IMR-90 (cell line): Measurements from ENCODE around the gene TPGS1. TPM values are rescaled to one million over a fixed set of nuclear protein-coding genes. Genes with fewer than 3 reads are reported as not detected.

Experiments
- ATAC-seq: fragments of 200-7000 bp; cut with Tn5 transposase; 2 replicates; pipeline ENCODE4 v1.9.1; 2020; ENCODE audit warnings: low read depth, mild to moderate bottlenecking, moderate library complexity
- BruUV-seq: library from RNA; stranded (reverse); fragments of 400-500 nt; replicated peaks from 2 replicates; lab custom pipeline; 2021; lab: Mats Ljungman, UMichigan
- CTCF ChIA-PET: fragments of 300-600 bp; formaldehyde crosslinking; extraction: SDS; loops from one replicate; lab custom pipeline; 2021; ENCODE audit warnings: antibody characterized with exemption; lab: Yijun Ruan, JAX
- POLR2A ChIA-PET: fragments of 300-600 bp; sonication (Branson Sonifier 250); formaldehyde crosslinking; loops from one replicate; lab custom pipeline; 2022; ENCODE audit warnings: antibody characterized with exemption; ENCODE audit not compliant: unreplicated experiment; lab: Charles Lee
- DNase-seq: peaks from one replicate; pipeline ENCODE4 v3.0.0; 2013
- H2AFZ ChIP-seq: replicated peaks from 2 replicates; pipeline ENCODE3; 2013; ENCODE audit warnings: low read length, mild to moderate bottlenecking; ENCODE audit not compliant: poor library complexity
- H2AK5ac ChIP-seq: 2 replicates; pipeline ENCODE4 v1.6.1; 2013; ENCODE audit warnings: low read depth, low read length, inconsistent platforms
- H2AK9ac ChIP-seq: replicated peaks from 2 replicates; pipeline ENCODE3; 2013; ENCODE audit warnings: mild to moderate bottlenecking, low read depth, low read length, moderate library complexity; ENCODE audit not compliant: poor library complexity
- H2BK120ac ChIP-seq: 2 replicates; pipeline ENCODE4 v1.6.1; 2013; ENCODE audit warnings: low read depth, low read length, inconsistent platforms
- H2BK15ac ChIP-seq: 3 replicates; pipeline ENCODE4 v1.6.1; 2013; ENCODE audit warnings: low read depth, low read length, inconsistent platforms
- H2BK20ac ChIP-seq: 2 replicates; pipeline ENCODE4 v1.6.1; 2013; ENCODE audit warnings: low read depth, mild to moderate bottlenecking, inconsistent platforms, low read length, moderate library complexity
- H2BK5ac ChIP-seq: 2 replicates; pipeline ENCODE4 v1.6.1; 2013; ENCODE audit warnings: mild to moderate bottlenecking, low read depth, low read length, inconsistent platforms; ENCODE audit not compliant: poor library complexity, severe bottlenecking
- H3K14ac ChIP-seq: replicated peaks from 2 replicates; pipeline ENCODE4 v1.6.1; 2013; ENCODE audit warnings: low read depth, low read length, inconsistent platforms
- H3K18ac ChIP-seq: 2 replicates; pipeline ENCODE4 v1.6.1; 2013; ENCODE audit warnings: low read depth, low read length, control low read depth
- H3K23ac ChIP-seq: 2 replicates; pipeline ENCODE4 v1.6.1; 2013; ENCODE audit warnings: low read depth, low read length, inconsistent platforms
- H3K27ac ChIP-seq: 2 replicates; pipeline ENCODE4 v1.5.1; 2013; ENCODE audit warnings: mild to moderate bottlenecking, control low read depth, low read length; ENCODE audit not compliant: insufficient read depth
- H3K27me3 ChIP-seq: 2 replicates; pipeline ENCODE4 v1.6.1; 2013; ENCODE audit warnings: low read length; ENCODE audit not compliant: control insufficient read depth, insufficient read depth
- H3K36me3 ChIP-seq: 2 replicates; pipeline ENCODE4 v1.6.1; 2013; ENCODE audit warnings: low read length, mixed read lengths; ENCODE audit not compliant: control insufficient read depth, insufficient read depth
- H3K4ac ChIP-seq: 2 replicates; pipeline ENCODE4 v1.6.1; 2013; ENCODE audit warnings: low read depth, low read length, inconsistent platforms
- H3K4me1 ChIP-seq: 2 replicates; pipeline ENCODE4 v1.6.1; 2013; ENCODE audit warnings: low read length, mixed read lengths; ENCODE audit not compliant: control insufficient read depth, insufficient read depth
- H3K4me2 ChIP-seq: 2 replicates; pipeline ENCODE4 v1.6.1; 2013; ENCODE audit warnings: low read depth, mild to moderate bottlenecking, control low read depth, low read length, moderate library complexity
- H3K4me3 ChIP-seq: 2 replicates; pipeline ENCODE4 v1.5.1; 2013; ENCODE audit warnings: low read depth, mild to moderate bottlenecking, control low read depth, low read length, moderate library complexity; ENCODE audit not compliant: insufficient read depth
- H3K56ac ChIP-seq: 2 replicates; pipeline ENCODE4 v1.6.1; 2013; ENCODE audit warnings: low read length, inconsistent platforms; ENCODE audit not compliant: insufficient read depth; ENCODE audit errors: extremely low read depth
- H3K79me1 ChIP-seq, 2 experiments: 2 replicates each; pipeline ENCODE4 v1.6.1; 2013; ENCODE audit warnings: low read length in 2 of 2, inconsistent platforms in 1 of 2, low read depth in 1 of 2
- H3K9ac ChIP-seq: 2 replicates; pipeline ENCODE4 v1.6.1; 2013; ENCODE audit warnings: low read depth, low read length, control low read depth
- H3K9me1 ChIP-seq: 2 replicates; pipeline ENCODE4 v1.6.1; 2013; ENCODE audit warnings: low read length, inconsistent platforms; ENCODE audit not compliant: insufficient read depth
- H3K9me3 ChIP-seq: 2 replicates; pipeline ENCODE4 v1.6.1; 2013; ENCODE audit warnings: low read length; ENCODE audit not compliant: control insufficient read depth, insufficient read depth
- H4K20me1 ChIP-seq: 2 replicates; pipeline ENCODE4 v1.6.1; 2013; ENCODE audit warnings: low read length, inconsistent platforms; ENCODE audit not compliant: insufficient read depth
- H4K5ac ChIP-seq: 2 replicates; pipeline ENCODE4 v1.6.1; 2013; ENCODE audit warnings: mild to moderate bottlenecking, low read depth, low read length, control low read depth
- H4K8ac ChIP-seq, 2 experiments: 2 replicates each; pipeline ENCODE4 v1.6.1; 2013; ENCODE audit warnings: low read depth in 2 of 2, low read length in 2 of 2, control low read depth in 1 of 2, inconsistent platforms in 1 of 2
- H4K91ac ChIP-seq: 2 replicates; pipeline ENCODE4 v1.6.1; 2013; ENCODE audit warnings: low read depth, low read length, inconsistent platforms; ENCODE audit not compliant: insufficient read depth
- BHLHE40 ChIP-seq: fragments of 150-350 bp; IDR thresholded peaks from 2 replicates; pipeline ENCODE4 v1.6.1; 2016; ENCODE audit warnings: mild to moderate bottlenecking, low read depth, low read length
- CEBPB ChIP-seq: IDR thresholded peaks from 2 replicates; pipeline ENCODE4 v1.6.1; 2012; ENCODE audit warnings: low read depth, low read length, improper control_type of control experiment
- CHD1 ChIP-seq: IDR thresholded peaks from 2 replicates; pipeline ENCODE4 v1.6.1; 2012; ENCODE audit warnings: low read depth, low read length, improper control_type of control experiment
- FOS ChIP-seq: fragments of 150-350 bp; IDR thresholded peaks from 2 replicates; pipeline ENCODE4 v1.6.1; 2016; ENCODE audit warnings: low read depth, low read length
- MAFK ChIP-seq: IDR thresholded peaks from 2 replicates; pipeline ENCODE4 v1.6.1; 2012; ENCODE audit warnings: low read depth, low read length, improper control_type of control experiment
- MAZ ChIP-seq: IDR thresholded peaks from 2 replicates; pipeline ENCODE4 v1.6.1; 2012; ENCODE audit warnings: low read depth, mild to moderate bottlenecking, low read length, improper control_type of control experiment, moderate library complexity, borderline replicate concordance
- MXI1 ChIP-seq: IDR thresholded peaks from 2 replicates; pipeline ENCODE4 v1.6.1; 2012; ENCODE audit warnings: low read depth, mild to moderate bottlenecking, low read length, moderate library complexity, borderline replicate concordance
- NFE2L2 ChIP-seq: fragments of 150-350 bp; IDR thresholded peaks from 2 replicates; pipeline ENCODE4 v1.6.1; 2016; ENCODE audit warnings: low read depth, mild to moderate bottlenecking, low read length
- POLR2A ChIP-seq: IDR thresholded peaks from 2 replicates; pipeline ENCODE4 v1.6.1; 2012; ENCODE audit warnings: mild to moderate bottlenecking, low read depth, low read length
- RAD21 ChIP-seq: IDR thresholded peaks from 2 replicates; pipeline ENCODE4 v1.6.1; 2012; ENCODE audit warnings: low read length, improper control_type of control experiment
- RFX5 ChIP-seq: IDR thresholded peaks from 2 replicates; pipeline ENCODE4 v1.8.0; 2012; ENCODE audit warnings: low read depth, mild to moderate bottlenecking, low read length, moderate library complexity
- SMC3 ChIP-seq: fragments of 150-350 bp; IDR thresholded peaks from 2 replicates; pipeline ENCODE4 v1.6.1; 2016; ENCODE audit warnings: low read depth, mild to moderate bottlenecking, antibody characterized with exemption, low read length, moderate library complexity
- WGBS, 2 experiments: methylation state at CpG; one replicate each; pipeline versions ENCODE4 v1.1.5 to v1.1.7; 2013; ENCODE audit warnings: missing lambda C conversion rate in 2 of 2; ENCODE audit not compliant: insufficient read length in 1 of 2; ENCODE audit errors: extremely low coverage in 2 of 2; 5-methylcytosine and 5-hydroxymethylcytosine counted together
- dilution Hi-C: fragments of 300-500 bp; cut with HindIII; formaldehyde crosslinking; loops from one replicate; pipeline ENCODE4 v1.14.3; 2018; ENCODE audit warnings: low sequenced_read_pairs; ENCODE audit not compliant: unreplicated experiment
- in situ Hi-C: fragments of 300-500 bp; cut with MboI; formaldehyde crosslinking; loops from 3 replicates; pipeline ENCODE4 v1.14.3; 2019; ENCODE audit warnings: low sequenced_read_pairs, inconsistent platforms, mixed read lengths
- intact Hi-C: fragments of 100-400 bp; cut with micrococcal nuclease; formaldehyde crosslinking; loops from 2 replicates; pipeline ENCODE4 v1.10.0; 2022
- polyA plus RNA-seq, 3 experiments: library from polyadenylated mRNA; depleted of rRNA; stranded (reverse); fragments of >200 nt; gene quantifications; 2 replicates each; pipeline ENCODE4 v1.2.3, GENCODE V29; 2012; ENCODE audit warnings: low replicate concordance in 1 of 3
- total RNA-seq: library from RNA; depleted of rRNA; stranded (reverse); fragments of >200 nt; gene quantifications from 2 replicates; pipeline ENCODE4 v1.2.3, GENCODE V29; 2012
- TF ChIP-seq, protein P1 (sequence below): conservative IDR thresholded peaks from 2 replicates; pipeline ENCODE4 v1.5.1; 2012; ENCODE audit warnings: mild to moderate bottlenecking, low read depth, low read length, improper control_type of control experiment
- TF ChIP-seq, protein P2 (sequence below): fragments of 150-350 bp; IDR thresholded peaks from 2 replicates; pipeline ENCODE4 v1.6.1; 2017; ENCODE audit warnings: mild to moderate bottlenecking, antibody characterized with exemption, low read length, low read depth

Gene TPGS1
- total and polyA plus RNA-seq, 2 of the 4 experiments (the other 2 are of a cell fraction), result 2.7 to 6.3 TPM

DNA sequence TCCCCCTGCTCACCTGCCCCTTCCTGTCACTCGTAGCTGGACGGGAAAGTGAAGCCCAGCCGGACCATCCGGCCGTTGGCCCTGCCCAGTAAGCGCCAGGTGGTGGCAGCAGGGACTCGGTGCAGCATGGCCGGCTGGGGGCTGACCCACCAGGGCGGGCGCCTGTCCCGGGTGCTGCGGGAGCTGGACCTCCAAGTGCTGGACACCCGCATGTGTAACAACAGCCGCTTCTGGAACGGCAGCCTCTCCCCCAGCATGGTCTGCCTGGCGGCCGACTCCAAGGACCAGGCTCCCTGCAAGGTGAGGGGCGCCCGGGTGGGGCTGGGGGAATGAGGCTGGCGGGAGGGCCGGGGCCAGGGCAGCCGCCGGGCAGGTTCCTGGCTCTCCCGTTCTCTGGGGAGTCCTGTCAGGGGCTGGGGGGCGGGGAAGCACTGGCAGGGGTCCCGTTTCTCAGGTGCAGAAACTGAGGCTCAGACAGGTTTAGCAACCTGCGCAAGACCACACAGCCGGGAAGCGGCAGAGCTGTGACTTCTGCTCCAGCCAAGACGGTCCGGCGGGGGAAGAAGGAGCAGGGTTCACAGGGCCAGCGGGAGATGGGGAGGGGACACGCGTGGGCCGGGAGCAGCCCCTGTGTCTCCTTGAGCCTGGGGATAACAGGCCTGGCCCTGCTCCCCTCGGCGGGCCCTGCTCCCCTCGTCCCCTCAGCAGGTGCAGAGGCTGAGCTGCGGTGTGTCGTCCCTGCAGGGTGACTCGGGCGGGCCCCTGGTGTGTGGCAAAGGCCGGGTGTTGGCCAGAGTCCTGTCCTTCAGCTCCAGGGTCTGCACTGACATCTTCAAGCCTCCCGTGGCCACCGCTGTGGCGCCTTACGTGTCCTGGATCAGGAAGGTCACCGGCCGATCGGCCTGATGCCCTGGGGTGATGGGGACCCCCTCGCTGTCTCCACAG lies 41.9 kb downstream of the TPGS1 start (continued):
- no peak for TF ChIP-seq MAZ

DNA sequence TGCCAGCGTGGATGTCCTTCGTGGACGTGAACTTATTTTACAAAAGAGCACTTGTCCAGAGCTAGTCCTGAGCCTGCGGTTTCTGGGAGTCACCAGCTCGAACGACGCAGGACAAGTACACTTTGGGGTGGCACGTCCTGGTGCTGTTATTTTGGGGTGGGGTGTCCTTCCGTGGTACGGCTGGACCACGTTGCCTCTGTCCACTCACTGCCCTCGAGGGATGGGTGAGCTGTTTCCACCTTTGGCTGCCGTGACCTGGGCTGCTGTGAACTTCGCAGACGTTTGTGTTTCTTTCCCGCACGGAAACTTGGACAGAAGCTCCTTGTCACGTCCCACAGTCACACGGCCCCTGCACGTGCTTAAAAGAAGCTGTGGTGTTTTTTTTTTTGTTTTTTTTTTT lies 47.5 kb downstream of the TPGS1 start:
- H2BK120ac ChIP-seq, result no peak overlapping the region
- no peaks in the 10 kb centered on the region for H3K9me1 ChIP-seq
- no peak overlapping the region for H3K27ac ChIP-seq
- intact Hi-C loops, result no loop called here
- H3K23ac ChIP-seq, result no peak overlapping the region
- H4K91ac ChIP-seq, result no peak overlapping the region
- BruUV-seq, result no TSS peak
- H3K36me3 ChIP-seq, result no peaks in the 10 kb centered on the region
- in situ Hi-C loops, result no loop called here
- no peak overlapping the region for H2AFZ ChIP-seq
- H3K79me1 ChIP-seq, result no peaks in the 10 kb centered on the region
- DNase-seq (no peak), ATAC-seq (no peak)
- no peak overlapping the region for H2AK5ac ChIP-seq
- no peak overlapping the region for H2BK5ac ChIP-seq
- POLR2A ChIA-PET, result no interaction called here
- H3K9ac ChIP-seq, result no peak overlapping the region
- no peak overlapping the region for H2AK9ac ChIP-seq
- no peak overlapping the region for H2BK20ac ChIP-seq
- no peak overlapping the region for H3K14ac ChIP-seq
- CTCF ChIA-PET, result no interaction called here
- no peaks in the 10 kb centered on the region for H3K27me3 ChIP-seq
- H3K18ac ChIP-seq, result no peak overlapping the region
- H4K8ac ChIP-seq, result no peak overlapping the region
- no peaks in the 10 kb centered on the region for H3K9me3 ChIP-seq
- 72% methylated on average over 14 of the region's 20 CpGs; no CpG with 5 or more reads in 1 of the 2 experiments for WGBS, 2 experiments
- H3K56ac ChIP-seq, result no peak overlapping the region
- no peak overlapping the region for H4K5ac ChIP-seq
- H3K4me2 ChIP-seq, result no peak overlapping the region
- H3K4me3 ChIP-seq, result no peak overlapping the region
- H3K4me1 ChIP-seq, result peaks cover 7% of the 10 kb centered on the region; the same call in 1 of the 2 replicates
- no peak overlapping the region for H2BK15ac ChIP-seq
- no peaks in the 10 kb centered on the region for H4K20me1 ChIP-seq
- dilution Hi-C loops, result no loop called here
- no peak overlapping the region for H3K4ac ChIP-seq
- TF ChIP-seq FOS (no peak), SMC3 (no peak), CHD1 (no peak), MAFK (no peak), MAZ (no peak), POLR2A (no peak), RAD21 (no peak), BHLHE40 (no peak), CEBPB (no peak), NFE2L2 (no peak), MXI1 (no peak), RFX5 (no peak)
- TF ChIP-seq, protein P1, sequence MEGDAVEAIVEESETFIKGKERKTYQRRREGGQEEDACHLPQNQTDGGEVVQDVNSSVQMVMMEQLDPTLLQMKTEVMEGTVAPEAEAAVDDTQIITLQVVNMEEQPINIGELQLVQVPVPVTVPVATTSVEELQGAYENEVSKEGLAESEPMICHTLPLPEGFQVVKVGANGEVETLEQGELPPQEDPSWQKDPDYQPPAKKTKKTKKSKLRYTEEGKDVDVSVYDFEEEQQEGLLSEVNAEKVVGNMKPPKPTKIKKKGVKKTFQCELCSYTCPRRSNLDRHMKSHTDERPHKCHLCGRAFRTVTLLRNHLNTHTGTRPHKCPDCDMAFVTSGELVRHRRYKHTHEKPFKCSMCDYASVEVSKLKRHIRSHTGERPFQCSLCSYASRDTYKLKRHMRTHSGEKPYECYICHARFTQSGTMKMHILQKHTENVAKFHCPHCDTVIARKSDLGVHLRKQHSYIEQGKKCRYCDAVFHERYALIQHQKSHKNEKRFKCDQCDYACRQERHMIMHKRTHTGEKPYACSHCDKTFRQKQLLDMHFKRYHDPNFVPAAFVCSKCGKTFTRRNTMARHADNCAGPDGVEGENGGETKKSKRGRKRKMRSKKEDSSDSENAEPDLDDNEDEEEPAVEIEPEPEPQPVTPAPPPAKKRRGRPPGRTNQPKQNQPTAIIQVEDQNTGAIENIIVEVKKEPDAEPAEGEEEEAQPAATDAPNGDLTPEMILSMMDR, result no peak
- TF ChIP-seq, protein P2, sequence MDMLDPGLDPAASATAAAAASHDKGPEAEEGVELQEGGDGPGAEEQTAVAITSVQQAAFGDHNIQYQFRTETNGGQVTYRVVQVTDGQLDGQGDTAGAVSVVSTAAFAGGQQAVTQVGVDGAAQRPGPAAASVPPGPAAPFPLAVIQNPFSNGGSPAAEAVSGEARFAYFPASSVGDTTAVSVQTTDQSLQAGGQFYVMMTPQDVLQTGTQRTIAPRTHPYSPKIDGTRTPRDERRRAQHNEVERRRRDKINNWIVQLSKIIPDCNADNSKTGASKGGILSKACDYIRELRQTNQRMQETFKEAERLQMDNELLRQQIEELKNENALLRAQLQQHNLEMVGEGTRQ, result no peak
